Trophoblast cell (in vitro differentiated cells and primary cell): ENCODE measurements around the gene KDM2A.

Source experiments
- DNase-seq, 2 donors: peaks; one replicate each; pipeline ENCODE4 v3.0.0-alpha.2; 2016
- H2AFZ ChIP-seq: 2 replicates; pipeline ENCODE4 v1.6.1; 2013; ENCODE audit warnings: low read length, moderate library complexity, mild to moderate bottlenecking; ENCODE audit not compliant: insufficient read depth, poor library complexity
- H2AK5ac ChIP-seq: 2 replicates; pipeline ENCODE4 v1.6.1; 2013; ENCODE audit warnings: mild to moderate bottlenecking, low read length
- H2BK120ac ChIP-seq: 2 replicates; pipeline ENCODE4 v1.6.1; 2013; ENCODE audit warnings: low read length, mild to moderate bottlenecking, moderate library complexity; ENCODE audit not compliant: insufficient read depth, poor library complexity
- H2BK12ac ChIP-seq: 2 replicates; pipeline ENCODE4 v1.6.1; 2013; ENCODE audit warnings: mild to moderate bottlenecking, low read length, moderate library complexity
- H2BK5ac ChIP-seq: 2 replicates; pipeline ENCODE4 v1.6.1; 2013; ENCODE audit warnings: low read length, low read depth, moderate library complexity, mild to moderate bottlenecking; ENCODE audit not compliant: poor library complexity
- H3K14ac ChIP-seq: 2 replicates; pipeline ENCODE4 v1.6.1; 2013; ENCODE audit warnings: mild to moderate bottlenecking, low read length
- H3K18ac ChIP-seq: 2 replicates; pipeline ENCODE4 v1.6.1; 2013; ENCODE audit warnings: mild to moderate bottlenecking, low read length
- H3K23ac ChIP-seq: 2 replicates; pipeline ENCODE4 v1.6.1; 2013; ENCODE audit warnings: low read length
- H3K27ac ChIP-seq: 2 replicates; pipeline ENCODE4 v1.5.1; 2013; ENCODE audit warnings: low read depth, mild to moderate bottlenecking, inconsistent platforms, low read length, moderate library complexity
- H3K27me3 ChIP-seq: 2 replicates; pipeline ENCODE4 v1.6.1; 2013; ENCODE audit warnings: inconsistent platforms, mild to moderate bottlenecking, low read length, moderate library complexity; ENCODE audit not compliant: insufficient read depth
- H3K36me3 ChIP-seq, 2 experiments: 1 replicate in 1 of 2; 2 replicates in 1 of 2; pipeline ENCODE4 v1.6.1; 2013; ENCODE audit warnings: low read length in 2 of 2, mild to moderate bottlenecking in 2 of 2, moderate library complexity in 1 of 2; ENCODE audit not compliant: insufficient read depth in 2 of 2, control insufficient read depth in 1 of 2
- H3K4ac ChIP-seq: 2 replicates; pipeline ENCODE4 v1.6.1; 2013; ENCODE audit warnings: low read depth, mild to moderate bottlenecking, low read length, moderate library complexity
- H3K4me1 ChIP-seq, 2 experiments: 1 replicate in 1 of 2; 2 replicates in 1 of 2; pipeline ENCODE4 v1.6.1; 2013; ENCODE audit warnings: low read length in 2 of 2, mild to moderate bottlenecking in 2 of 2, moderate library complexity in 1 of 2; ENCODE audit not compliant: insufficient read depth in 2 of 2, control insufficient read depth in 1 of 2
- H3K4me2 ChIP-seq: 2 replicates; pipeline ENCODE4 v1.6.1; 2013; ENCODE audit warnings: inconsistent platforms, mild to moderate bottlenecking, low read length, moderate library complexity
- H3K4me3 ChIP-seq: 2 replicates; pipeline ENCODE4 v1.5.1; 2013; ENCODE audit warnings: mild to moderate bottlenecking, low read depth, low read length, inconsistent platforms
- H3K79me1 ChIP-seq: one replicate; pipeline ENCODE4 v1.6.1; 2013; ENCODE audit warnings: low read length
- H3K79me2 ChIP-seq: 2 replicates; pipeline ENCODE4 v1.6.1; 2013; ENCODE audit warnings: low read length, mild to moderate bottlenecking; ENCODE audit not compliant: control insufficient read depth, insufficient read depth, poor library complexity
- H3K9ac ChIP-seq: 2 replicates; pipeline ENCODE4 v1.6.1; 2013; ENCODE audit warnings: mild to moderate bottlenecking, low read length
- H3K9me3 ChIP-seq: 2 replicates; pipeline ENCODE4 v1.6.1; 2013; ENCODE audit warnings: low read depth, mild to moderate bottlenecking, control low read depth, inconsistent platforms, low read length; ENCODE audit not compliant: insufficient read depth
- H4K12ac ChIP-seq: 2 replicates; pipeline ENCODE4 v1.6.1; 2013; ENCODE audit warnings: low read depth, mild to moderate bottlenecking, low read length, moderate library complexity
- H4K8ac ChIP-seq: 2 replicates; pipeline ENCODE4 v1.6.1; 2013; ENCODE audit warnings: low read depth, mild to moderate bottlenecking, low read length, moderate library complexity
- H4K91ac ChIP-seq: one replicate; pipeline ENCODE4 v1.6.1; 2013; ENCODE audit warnings: low read depth, mild to moderate bottlenecking, low read length, moderate library complexity
- WGBS: extraction: QIAGEN DNeasy Blood & Tissue Kit; methylation state at CpG from one replicate; pipeline ENCODE4 v1.1.7; 2013; ENCODE audit warnings: missing lambda C conversion rate; ENCODE audit not compliant: insufficient read length, insufficient coverage; ENCODE audit errors: extremely low coverage; 5-methylcytosine and 5-hydroxymethylcytosine counted together

Gene KDM2A

DNA sequence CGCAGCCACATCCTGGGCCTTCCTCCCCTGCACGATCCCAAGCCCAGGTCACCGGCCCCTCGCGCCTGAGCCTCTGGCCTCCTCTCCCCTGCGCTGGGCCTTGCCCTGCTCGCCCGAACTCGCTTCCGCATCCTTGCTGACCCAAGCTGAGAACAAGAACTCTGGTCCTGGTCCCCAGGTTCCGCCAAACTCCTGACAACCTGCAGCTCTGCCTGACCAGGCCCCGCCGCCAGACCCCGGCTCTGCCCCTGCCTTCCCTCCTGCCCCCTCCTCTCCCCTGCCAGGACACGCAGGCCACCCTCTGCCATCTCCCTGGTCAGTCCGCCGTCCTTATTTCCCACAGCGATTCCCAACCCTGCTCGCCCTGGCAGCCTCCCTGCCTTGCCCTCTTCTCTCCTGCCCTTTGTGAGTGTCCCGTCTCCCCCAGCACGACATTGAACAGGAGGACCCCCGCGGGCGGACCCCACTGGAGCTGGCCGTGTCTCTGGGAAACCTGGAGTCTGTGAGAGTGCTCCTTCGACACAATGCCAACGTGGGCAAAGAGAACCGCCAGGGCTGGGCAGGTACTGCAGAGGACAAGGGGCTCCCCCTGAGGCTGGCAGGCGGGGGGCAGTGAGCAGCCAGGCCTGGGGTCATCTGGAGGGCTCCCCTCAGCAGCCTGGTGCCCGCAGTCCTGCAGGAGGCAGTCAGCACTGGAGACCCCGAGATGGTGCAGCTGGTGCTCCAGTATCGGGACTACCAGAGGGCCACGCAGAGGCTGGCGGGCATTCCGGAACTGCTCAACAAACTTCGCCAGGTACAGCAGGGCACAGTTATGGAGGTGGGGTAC is 170.8 kb downstream of the KDM2A start:
- Histone ChIP-seq H2AFZ (peak overlapping the region; percentile 12), H3K9ac (peak overlapping the region; percentile 61), H3K79me1 (peaks cover 13% of the 10 kb centered on the region), H3K18ac (peak overlapping the region; percentile 92), H3K27ac (peak overlapping the region; percentile 91), H3K4me2 (peak overlapping the region; percentile 70), H2BK120ac (no peak overlapping the region), H4K12ac (peak overlapping the region; percentile 12), H3K79me2 (peaks cover 10% of the 10 kb centered on the region), H3K27me3 (no peaks in the 10 kb centered on the region), H3K9me3 (peaks cover 3% of the 10 kb centered on the region), H3K4me1 (peaks cover 13 to 17% of the 10 kb centered on the region in 2 experiments), H3K23ac (no peak overlapping the region), H3K36me3 (peaks cover 42 to 44% of the 10 kb centered on the region in 2 experiments), H4K8ac (peak overlapping the region; percentile 44), H3K4ac (peak overlapping the region; percentile 66), H2BK5ac (peak overlapping the region; percentile 12), H2BK12ac (no peak overlapping the region), H2AK5ac (peak overlapping the region; percentile 24), H3K14ac (peak overlapping the region; percentile 68), H4K91ac (peak overlapping the region; percentile 17), H3K4me3 (peak overlapping the region; percentile 73)
- DNase-seq, result peak in 1 of 2 donors; percentile 37
- WGBS, result no CpG with 5 or more reads among the region's 36 CpGs

DNA sequence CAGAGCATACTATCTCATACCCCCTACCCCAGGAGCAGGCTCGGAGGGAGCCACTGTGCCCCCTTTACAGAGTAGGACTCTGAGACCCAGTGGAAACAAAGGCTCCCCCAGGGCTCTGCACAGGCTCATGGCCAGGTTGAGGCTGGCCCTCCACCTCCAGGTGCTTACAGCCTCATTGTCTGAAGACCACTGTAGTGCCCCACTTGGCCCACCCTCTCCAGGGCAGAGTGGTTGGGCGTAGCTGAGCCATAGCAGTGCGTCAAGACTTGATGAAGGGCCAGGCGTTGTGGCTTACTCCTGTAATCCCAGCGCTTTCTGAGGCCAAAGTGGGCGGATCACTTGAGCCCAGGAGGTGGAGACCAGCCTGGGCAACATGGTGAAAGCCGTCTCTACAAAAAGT is 171.7 kb downstream of the KDM2A start:
- Histone ChIP-seq H4K8ac (no peak overlapping the region), H3K14ac (no peak overlapping the region), H4K12ac (no peak overlapping the region), H2BK5ac (no peak overlapping the region), H2AK5ac (no peak overlapping the region), H3K79me1 (peaks cover 13% of the 10 kb centered on the region), H2BK12ac (no peak overlapping the region), H3K36me3 (peaks cover 37 to 38% of the 10 kb centered on the region in 2 experiments), H3K4me2 (no peak overlapping the region), H2AFZ (no peak overlapping the region), H3K4ac (no peak overlapping the region), H3K9me3 (peaks cover 3% of the 10 kb centered on the region), H3K79me2 (peaks cover 10% of the 10 kb centered on the region), H3K4me1 (peaks cover 13 to 17% of the 10 kb centered on the region in 2 experiments), H3K18ac (peak overlapping the region; percentile 10), H2BK120ac (no peak overlapping the region), H3K4me3 (no peak overlapping the region), H3K9ac (no peak overlapping the region), H3K27ac (no peak overlapping the region), H3K23ac (no peak overlapping the region), H4K91ac (no peak overlapping the region), H3K27me3 (no peaks in the 10 kb centered on the region)
- DNase-seq, result no peak
- no CpG with 5 or more reads among the region's 7 CpGs for WGBS

DNA sequence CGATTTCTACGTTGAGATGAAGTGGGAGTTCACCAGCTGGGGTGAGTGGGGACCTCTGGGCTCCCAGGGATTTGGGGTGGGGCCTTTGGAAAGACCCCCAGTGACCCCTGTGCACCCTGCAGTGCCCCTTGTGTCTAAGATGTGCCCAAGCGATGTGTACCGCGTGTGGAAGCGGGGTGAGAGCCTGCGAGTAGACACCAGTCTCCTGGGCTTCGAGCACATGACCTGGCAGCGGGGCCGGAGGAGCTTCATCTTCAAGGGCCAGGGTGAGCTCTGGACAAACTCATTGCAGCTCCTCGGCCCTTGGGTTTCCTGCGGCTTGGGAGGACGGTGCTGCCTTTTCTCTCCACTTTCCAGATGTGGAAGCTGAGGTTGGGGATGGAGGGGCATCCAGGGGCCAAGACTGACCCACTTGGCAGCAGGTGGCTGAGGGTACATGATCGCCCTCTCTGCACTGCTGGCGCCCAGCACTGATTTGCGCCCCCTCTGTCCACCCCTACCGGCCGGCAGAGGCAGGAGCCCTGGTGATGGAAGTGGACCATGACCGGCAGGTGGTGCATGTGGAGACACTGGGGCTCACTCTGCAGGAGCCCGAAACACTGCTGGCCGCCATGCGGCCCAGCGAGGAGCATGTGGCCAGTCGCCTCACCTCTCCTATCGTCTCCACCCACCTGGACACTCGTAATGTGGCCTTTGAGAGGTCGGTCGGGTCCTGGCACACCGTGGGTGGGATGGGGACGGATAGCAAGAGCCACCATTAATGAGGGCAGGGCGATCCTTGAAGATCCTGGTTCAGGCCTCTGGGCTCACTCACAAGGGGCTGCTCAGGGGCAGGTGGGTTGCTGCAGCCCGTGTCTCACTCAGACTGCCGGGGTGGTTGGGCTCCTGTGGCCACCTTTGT is 172.7 kb downstream of the KDM2A start:
- no peak overlapping the region for H2BK5ac ChIP-seq
- no peak overlapping the region for H2AK5ac ChIP-seq
- no peak overlapping the region for H3K23ac ChIP-seq

DNA sequence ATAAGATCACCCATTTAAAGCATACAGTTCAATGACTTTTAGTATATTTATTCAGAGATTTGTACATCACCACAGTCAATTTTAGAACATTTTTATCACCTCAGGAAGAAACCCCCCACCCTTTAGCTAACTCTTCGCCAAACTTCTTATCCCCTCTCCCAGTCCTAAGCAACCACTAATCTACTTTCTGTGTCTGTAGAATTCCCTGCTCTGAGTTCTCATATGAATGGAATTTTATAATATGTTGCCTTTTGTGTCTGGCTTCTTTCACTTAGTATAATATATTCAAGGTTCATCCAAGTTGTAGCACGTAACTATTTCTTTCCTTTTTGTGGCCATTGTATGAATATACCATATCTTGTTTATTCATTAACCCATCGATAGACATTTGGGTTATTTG is 173.6 kb downstream of the KDM2A start:
- H3K27ac ChIP-seq, result no peak overlapping the region
- H3K36me3 ChIP-seq, result peaks cover 27 to 29% of the 10 kb centered on the region in 2 experiments
- H3K4me3 ChIP-seq, result no peak overlapping the region
- no peak overlapping the region for H2AK5ac ChIP-seq
- no peak overlapping the region for H3K18ac ChIP-seq
- H3K9ac ChIP-seq, result no peak overlapping the region
- H3K4ac ChIP-seq, result no peak overlapping the region
- H3K4me2 ChIP-seq, result no peak overlapping the region
- H3K9me3 ChIP-seq, result no peaks in the 10 kb centered on the region
- H3K79me1 ChIP-seq, result peaks cover 13% of the 10 kb centered on the region
- H3K23ac ChIP-seq, result no peak overlapping the region
- no peak overlapping the region for H4K12ac ChIP-seq
- no peak overlapping the region for H2BK12ac ChIP-seq
- no peak overlapping the region for H3K14ac ChIP-seq
- WGBS, result no CpG with 5 or more reads among the region's 3 CpGs
- H2BK5ac ChIP-seq, result no peak overlapping the region
- H2AFZ ChIP-seq, result no peak overlapping the region
- no peak overlapping the region for H4K91ac ChIP-seq
- no peak overlapping the region for H4K8ac ChIP-seq
- H2BK120ac ChIP-seq, result no peak overlapping the region
- H3K27me3 ChIP-seq, result no peaks in the 10 kb centered on the region
- peaks cover 10% of the 10 kb centered on the region for H3K79me2 ChIP-seq
- peaks cover 12 to 15% of the 10 kb centered on the region in 2 experiments for H3K4me1 ChIP-seq
- DNase-seq, result no peak

More for the DNA sequence above, 172.7 kb downstream of the KDM2A start:
- Histone ChIP-seq H4K91ac (no peak overlapping the region), H3K27ac (no peak overlapping the region), H4K8ac (no peak overlapping the region), H3K18ac (no peak overlapping the region), H3K79me2 (peaks cover 10% of the 10 kb centered on the region), H3K27me3 (no peaks in the 10 kb centered on the region), H3K4me3 (no peak overlapping the region), H3K9me3 (peaks cover 2% of the 10 kb centered on the region), H3K79me1 (peaks cover 13% of the 10 kb centered on the region), H3K36me3 (peaks cover 31 to 32% of the 10 kb centered on the region in 2 experiments), H3K4ac (no peak overlapping the region), H3K9ac (no peak overlapping the region), H2AFZ (no peak overlapping the region), H4K12ac (no peak overlapping the region), H2BK12ac (no peak overlapping the region), H3K14ac (no peak overlapping the region), H3K4me1 (peaks cover 13 to 17% of the 10 kb centered on the region in 2 experiments), H3K4me2 (no peak overlapping the region), H2BK120ac (no peak overlapping the region)
- WGBS, result no CpG with 5 or more reads among the region's 33 CpGs
- no peak for DNase-seq
